Vagina (tissue), 2 donors: ENCODE results near the gene NEDD8.

Source experiments
- POLR2A ChIP-seq, 2 donors: fragments of 450-650 bp; IDR thresholded peaks; one replicate each; pipeline ENCODE4 v1.6.1; 2017; ENCODE audit warnings: antibody characterized with exemption in 2 of 2, mild to moderate bottlenecking in 2 of 2, moderate library complexity in 2 of 2
- POLR2AphosphoS5 ChIP-seq, 2 donors: sonication (generic); formaldehyde crosslinking; IDR thresholded peaks; one replicate each; pipeline ENCODE4 v1.9.0; 2017; ENCODE audit warnings: antibody characterized with exemption in 2 of 2, mild to moderate bottlenecking in 2 of 2, low read depth in 1 of 2; ENCODE audit not compliant: insufficient read depth in 1 of 2
- TF ChIP-seq, protein P1 (sequence below), 3 experiments: fragments of 450-650 bp in 2 of 3; fragments of 200-600 bp in 1 of 3; sonication (generic) in 1 of 3; IDR thresholded peaks; one replicate each; pipeline ENCODE4 v1.5.1; 2017 to 2019; ENCODE audit warnings: antibody characterized with exemption in 3 of 3, mild to moderate bottlenecking in 2 of 3, moderate library complexity in 2 of 3

DNA sequence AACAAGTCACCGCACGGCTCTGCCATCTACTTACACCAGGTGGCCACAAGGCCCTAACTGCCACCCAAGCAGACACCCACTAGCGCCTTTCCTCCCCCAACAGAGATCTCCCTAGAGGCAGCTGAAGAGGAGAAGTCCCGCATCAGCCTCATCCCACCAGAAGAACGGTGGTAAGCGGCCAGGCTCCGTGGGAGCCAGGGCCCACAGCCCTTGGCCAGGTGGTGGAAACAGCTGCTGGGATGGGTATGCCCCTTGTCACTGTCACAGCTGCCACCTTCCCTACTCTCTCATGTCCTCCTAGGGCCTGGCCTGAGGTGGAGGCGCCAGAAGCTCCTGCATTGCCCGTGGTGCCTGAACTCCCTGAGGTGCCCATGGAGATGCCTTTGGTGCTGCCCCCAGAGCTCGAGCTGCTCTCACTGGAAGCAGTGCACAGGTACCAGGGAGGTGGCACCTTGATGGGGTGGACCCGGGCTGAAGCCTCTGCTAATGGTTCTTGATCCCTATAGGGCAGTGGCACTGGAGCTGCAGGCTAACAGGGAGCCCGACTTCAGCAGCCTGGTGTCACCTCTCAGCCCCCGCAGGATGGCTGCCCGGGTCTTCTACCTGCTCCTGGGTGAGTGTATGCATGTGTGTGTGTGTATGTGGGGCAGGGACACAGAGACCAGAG lies 52.7 kb downstream of the NEDD8 start:
- TF ChIP-seq, protein P1, sequence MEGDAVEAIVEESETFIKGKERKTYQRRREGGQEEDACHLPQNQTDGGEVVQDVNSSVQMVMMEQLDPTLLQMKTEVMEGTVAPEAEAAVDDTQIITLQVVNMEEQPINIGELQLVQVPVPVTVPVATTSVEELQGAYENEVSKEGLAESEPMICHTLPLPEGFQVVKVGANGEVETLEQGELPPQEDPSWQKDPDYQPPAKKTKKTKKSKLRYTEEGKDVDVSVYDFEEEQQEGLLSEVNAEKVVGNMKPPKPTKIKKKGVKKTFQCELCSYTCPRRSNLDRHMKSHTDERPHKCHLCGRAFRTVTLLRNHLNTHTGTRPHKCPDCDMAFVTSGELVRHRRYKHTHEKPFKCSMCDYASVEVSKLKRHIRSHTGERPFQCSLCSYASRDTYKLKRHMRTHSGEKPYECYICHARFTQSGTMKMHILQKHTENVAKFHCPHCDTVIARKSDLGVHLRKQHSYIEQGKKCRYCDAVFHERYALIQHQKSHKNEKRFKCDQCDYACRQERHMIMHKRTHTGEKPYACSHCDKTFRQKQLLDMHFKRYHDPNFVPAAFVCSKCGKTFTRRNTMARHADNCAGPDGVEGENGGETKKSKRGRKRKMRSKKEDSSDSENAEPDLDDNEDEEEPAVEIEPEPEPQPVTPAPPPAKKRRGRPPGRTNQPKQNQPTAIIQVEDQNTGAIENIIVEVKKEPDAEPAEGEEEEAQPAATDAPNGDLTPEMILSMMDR (IDR thresholded peaks at IDR 0.05) = no peak
- TF ChIP-seq POLR2A (IDR thresholded peaks at IDR 0.05) (no peak), POLR2AphosphoS5 (IDR thresholded peaks at IDR 0.05; ENCODE audit: insufficient read depth in 1 of 2, low read depth in 1 of 2) (peak in 1 of 2 donors; percentile 27)
